HFF-Myc (cell line): Measurements from ENCODE around the gene CCDC183.

Experiments
- DNase-seq: peaks from one replicate; pipeline ENCODE4 v3.0.0-alpha.2; 2011; ENCODE audit warnings: low read depth; ENCODE audit errors: extremely low read depth
- H3K4me3 ChIP-seq: replicated peaks from 2 replicates; pipeline ENCODE4 v1.5.1; 2011; ENCODE audit warnings: low read depth, mild to moderate bottlenecking, control low read depth, low read length
- TF ChIP-seq, protein P1 (sequence below): IDR thresholded peaks from 2 replicates; pipeline ENCODE4 v1.5.1; 2012; ENCODE audit warnings: mild to moderate bottlenecking, low read depth, low read length, control low read depth; ENCODE audit errors: missing control alignments

CCDC183 gene

DNA sequence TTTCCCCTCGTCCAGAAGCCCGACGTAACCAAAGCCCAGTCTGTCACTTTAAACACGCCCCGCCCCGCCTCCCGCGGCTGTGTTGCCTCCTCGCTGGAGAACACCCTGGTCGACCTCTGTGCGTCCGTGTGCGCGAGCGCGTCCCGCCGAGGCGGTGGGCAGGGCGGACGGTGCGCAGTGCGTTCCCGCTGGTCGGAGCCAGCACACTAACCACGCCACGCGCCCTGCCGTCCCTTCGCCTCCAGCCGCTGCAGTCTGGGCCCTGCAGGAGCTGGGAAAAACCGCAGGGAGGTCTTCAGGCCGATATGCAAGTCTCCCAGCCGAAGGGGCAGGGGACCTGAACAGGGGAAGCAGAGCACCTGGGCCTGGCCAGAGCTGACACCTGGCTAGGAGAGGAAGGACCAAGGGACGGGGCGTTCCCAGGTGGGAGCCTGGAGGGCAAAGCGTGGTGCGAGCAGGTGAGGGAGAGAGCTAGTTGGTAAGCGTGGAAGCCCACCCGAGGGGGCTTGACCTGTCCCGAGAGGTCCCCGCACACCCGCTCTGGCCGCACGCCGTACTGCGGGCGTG is 51.8 kb downstream of the CCDC183 start:
- TF ChIP-seq, protein P1, sequence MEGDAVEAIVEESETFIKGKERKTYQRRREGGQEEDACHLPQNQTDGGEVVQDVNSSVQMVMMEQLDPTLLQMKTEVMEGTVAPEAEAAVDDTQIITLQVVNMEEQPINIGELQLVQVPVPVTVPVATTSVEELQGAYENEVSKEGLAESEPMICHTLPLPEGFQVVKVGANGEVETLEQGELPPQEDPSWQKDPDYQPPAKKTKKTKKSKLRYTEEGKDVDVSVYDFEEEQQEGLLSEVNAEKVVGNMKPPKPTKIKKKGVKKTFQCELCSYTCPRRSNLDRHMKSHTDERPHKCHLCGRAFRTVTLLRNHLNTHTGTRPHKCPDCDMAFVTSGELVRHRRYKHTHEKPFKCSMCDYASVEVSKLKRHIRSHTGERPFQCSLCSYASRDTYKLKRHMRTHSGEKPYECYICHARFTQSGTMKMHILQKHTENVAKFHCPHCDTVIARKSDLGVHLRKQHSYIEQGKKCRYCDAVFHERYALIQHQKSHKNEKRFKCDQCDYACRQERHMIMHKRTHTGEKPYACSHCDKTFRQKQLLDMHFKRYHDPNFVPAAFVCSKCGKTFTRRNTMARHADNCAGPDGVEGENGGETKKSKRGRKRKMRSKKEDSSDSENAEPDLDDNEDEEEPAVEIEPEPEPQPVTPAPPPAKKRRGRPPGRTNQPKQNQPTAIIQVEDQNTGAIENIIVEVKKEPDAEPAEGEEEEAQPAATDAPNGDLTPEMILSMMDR, result no peak
- peak overlapping the region; percentile 75 for H3K4me3 ChIP-seq
- DNase-seq, result no peak

DNA sequence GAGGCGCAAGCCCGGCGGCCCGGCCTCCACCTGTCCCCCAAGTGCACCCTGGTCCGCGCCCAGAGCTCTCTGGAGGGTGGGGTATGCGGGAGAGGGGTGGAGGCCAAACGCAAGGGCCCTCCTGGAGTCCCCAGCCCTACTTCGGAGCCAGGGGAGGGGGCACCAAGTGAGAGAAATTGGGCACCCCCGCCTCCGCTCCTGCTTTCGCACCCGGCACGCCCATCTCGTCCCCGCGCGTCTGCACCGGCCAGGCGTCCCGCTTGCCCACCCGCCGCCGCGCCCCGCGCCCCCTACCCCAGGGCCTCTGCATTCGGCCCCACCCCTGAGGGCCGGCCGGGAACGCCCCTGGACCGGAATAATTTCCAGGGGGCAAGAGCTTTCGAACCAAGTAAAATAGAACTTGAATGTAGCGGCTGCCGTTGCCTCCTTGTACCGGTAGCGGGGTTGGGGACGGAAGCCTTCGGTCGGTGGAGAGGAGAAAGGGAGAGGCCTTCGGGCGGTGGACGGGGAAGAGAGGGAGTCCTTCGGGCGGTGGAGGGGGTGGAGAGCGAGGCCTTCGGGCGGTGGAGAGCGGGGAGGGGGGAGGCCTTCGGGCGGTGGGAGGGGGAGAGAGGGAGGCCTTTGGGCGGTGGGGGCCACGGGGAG is 52.4 kb downstream of the CCDC183 start:
- H3K4me3 ChIP-seq, result peak overlapping the region; percentile 75
- DNase-seq, result no peak
- TF ChIP-seq, protein P1, result no peak

DNA sequence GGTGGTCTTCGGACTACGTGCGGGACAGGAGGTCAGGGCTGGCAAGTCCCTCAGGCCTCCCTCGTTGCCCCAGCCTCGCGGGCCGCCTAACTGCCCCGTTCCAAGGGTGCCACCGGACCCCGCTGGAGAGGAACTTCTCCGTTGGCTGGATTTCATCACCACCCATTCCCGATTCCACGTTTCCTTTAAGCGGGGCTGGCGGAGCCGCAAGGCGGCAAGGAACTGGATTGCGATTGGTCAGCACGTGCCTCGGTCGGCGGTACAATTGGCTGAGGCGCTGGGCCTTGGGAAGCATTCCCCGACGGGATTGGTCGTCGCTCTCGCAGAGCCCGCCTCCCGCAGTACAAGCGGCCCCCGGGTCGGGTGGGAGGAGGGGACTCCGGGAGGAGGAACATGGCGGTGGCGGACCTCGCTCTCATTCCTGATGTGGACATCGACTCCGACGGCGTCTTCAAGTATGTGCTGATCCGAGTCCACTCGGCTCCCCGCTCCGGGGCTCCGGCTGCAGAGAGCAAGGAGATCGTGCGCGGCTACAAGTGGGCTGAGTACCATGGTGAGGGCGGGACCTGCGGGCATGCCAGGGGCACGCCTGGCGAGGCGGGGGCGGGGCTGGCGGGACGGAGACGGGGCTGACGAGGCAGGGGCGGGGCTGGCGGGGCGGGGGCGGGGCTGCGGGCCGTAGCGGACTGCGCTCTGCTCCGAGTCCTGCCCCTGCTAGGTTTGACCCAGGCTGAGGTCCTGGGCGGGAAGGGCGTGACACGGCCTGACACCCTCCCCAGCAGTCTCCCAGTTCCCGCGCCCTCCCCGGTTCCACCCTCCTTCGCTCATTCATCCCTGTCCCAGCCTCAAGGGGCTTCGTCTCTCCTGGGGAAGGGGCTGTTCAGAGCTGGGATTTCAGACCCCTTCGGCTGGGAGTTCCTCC is 53.2 kb downstream of the CCDC183 start, which contains the start of gene PHPT1:
TSS of gene PHPT1 (plus strand) at position 372 of the 922 bp plus-strand sequence. CDS start at position 394, 22 bp downstream.
- DNase-seq, result peak; percentile 97
- peak within 1 kb of the TSS; percentile 75 for H3K4me3 ChIP-seq
- TF ChIP-seq, protein P1, result no peak

DNA sequence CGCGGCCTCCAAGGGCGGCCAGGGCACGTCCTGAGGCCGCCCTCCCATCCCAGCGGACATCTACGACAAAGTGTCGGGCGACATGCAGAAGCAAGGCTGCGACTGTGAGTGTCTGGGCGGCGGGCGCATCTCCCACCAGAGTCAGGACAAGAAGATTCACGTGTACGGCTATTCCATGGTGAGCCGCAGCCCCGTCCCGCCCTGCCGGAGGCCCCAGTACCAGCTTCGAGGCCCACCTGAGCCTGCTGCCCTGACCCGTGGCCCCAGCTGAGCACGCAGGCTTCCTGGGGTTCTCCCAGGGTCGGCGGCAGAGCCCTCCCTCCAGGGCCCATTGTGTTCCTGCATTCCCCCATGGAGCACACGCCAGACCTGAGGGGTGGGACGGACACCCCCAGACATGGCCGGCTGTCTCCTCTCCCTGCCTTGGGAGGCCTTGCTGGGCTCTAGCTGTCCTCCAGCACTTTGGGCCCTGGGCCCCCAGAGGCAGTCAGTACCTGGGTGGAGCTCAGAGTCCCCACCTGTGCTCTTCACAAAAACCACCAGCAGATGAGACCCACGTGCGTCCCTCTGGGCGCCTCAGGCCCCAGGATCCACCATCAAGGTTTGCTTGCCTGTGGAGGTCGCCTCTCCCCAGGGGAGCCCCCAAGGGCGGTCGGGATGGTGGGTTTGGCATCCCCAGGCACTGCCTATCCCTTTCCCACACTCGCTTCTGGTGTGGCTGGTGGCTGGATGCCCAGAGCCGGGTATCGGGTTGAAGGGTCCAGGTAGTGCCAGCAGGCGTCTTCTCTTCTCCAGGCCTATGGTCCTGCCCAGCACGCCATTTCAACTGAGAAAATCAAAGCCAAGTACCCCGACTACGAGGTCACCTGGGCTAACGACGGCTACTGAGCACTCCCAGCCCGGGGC is 54.1 kb downstream of the CCDC183 start:
- TF ChIP-seq, protein P1, result no peak
- no peak for DNase-seq
- H3K4me3 ChIP-seq, result peak overlapping the region; percentile 75

DNA sequence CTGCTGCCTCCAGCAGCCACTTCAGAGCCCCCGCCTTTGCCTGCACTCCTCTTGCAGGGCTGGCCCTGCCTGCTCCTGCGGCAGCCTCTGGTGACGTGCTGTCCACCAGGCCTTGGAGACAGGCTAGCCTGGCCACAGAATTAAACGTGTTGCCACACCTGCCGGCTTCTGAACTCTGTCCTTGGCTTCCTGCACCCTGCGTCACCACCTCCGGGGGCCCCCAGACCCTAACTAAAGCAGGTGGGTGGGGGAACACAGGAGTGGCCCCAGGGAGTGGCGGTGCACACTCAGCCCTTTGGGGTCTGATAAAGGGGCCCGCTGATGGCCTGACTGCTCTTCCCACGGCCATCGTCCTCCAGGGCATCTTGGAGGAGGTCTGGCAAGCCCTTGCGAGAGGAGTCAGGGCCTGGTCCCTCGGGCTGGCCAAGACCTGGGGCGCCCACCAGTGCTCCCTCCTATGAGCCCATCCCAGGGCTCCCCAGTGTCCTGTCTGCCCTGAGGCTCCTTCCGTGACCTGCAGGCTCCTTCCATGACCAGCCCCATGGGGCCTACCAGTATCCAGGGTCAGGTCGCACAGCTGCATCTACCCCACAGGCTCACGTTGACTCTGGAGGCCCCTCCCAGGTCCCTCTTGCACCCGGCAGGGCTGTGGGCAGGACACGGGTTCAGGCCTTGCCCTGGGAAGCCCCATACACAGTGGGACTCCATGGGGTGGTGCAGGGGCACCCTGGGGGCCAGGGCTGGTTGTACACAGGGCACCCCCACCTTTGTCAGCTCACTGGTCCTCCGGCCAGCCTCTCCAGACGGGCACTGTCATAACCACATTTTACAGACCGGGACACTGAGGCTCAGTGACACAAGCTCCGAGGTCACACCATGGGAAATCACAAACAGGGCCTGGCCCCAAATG is 55.0 kb downstream of the CCDC183 start:
- no peak overlapping the region for H3K4me3 ChIP-seq

More for the DNA sequence above, 55.0 kb downstream of the CCDC183 start:
- TF ChIP-seq, protein P1, result no peak
- DNase-seq, result no peak
